Measurements from ENCODE around the gene GSG1L. TPM values are rescaled to one million over a fixed set of nuclear protein-coding genes. Genes with fewer than 3 reads are reported as not detected.

The GSG1L gene
- total RNA-seq, 1 donor from 2014 or later: not detected

DNA sequence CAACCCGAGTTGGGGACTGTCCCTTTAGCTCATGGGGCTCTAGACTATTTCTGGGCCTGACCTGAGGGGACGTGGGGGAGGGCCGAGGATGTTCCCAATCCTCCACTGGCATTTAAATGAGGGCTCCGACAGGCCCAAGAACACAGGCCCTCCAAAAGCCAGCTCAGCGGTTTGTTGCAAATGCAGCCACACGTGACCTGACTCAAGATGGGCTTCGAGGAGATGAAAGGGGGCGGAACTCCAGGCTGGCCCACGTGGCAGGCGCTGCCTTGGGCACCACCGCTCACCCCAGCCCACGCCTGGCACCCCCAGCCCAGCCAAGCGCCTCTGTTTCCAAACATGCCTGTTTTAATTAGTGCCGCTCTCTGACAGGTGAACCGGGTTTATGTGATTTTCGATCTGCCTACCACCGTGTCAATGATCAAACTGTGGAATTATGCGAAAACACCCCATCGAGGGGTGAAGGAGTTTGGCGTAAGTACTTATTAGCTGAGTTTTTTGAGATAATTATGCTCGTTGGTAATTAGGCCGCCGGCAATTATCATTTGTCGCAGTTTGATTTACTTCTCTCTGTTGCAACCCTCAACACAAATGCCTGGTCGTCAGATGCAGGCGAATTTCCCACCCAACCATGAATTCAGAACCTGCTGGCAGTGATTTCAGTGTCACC is 286.8 kb downstream of the GSG1L start:
- no peak for DNase-seq (ENCODE audit: low read depth, low spot score)

DNA sequence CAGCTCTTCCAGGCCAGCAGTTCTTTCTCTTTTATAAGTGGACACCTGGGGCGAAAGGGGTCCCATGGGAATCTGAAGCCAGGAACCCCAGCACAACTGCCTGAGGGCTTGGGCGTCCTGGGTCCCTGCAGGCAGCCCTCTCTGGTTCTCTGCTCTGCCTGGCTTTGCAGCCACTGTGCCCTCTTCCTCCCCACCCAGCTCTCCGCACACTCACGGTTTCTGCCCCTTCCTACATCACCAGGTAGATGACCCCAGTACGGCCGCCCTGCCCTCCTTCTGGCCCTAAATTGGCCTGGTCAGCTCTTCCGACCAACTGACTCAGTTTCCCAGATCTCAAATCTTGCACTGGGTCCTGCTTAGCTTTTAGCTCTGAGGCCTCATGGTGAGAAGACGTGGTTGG is 288.3 kb downstream of the GSG1L start:
- DNase-seq (ENCODE audit: low read depth, low spot score): no peak

DNA sequence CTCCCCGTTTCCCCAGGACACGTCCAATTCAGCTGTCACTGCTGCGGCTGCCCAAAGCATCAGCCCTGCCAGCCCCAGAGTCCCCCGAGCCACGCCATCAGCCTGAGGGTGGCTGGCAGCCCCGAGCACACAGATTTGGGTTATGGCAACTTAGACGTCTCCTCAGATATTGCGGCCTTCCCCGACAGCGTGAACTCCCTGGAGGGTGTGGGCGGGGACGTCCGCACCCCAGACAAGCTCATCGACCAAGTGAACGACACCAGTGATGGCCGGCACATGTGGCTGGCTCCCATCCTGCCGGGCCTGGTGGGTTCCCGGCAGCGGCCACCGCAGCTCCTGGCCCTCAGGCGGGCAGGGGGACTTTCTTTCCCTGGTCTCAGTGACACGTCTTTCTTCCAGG is 288.7 kb downstream of the GSG1L start:
- no peak for DNase-seq (ENCODE audit: low read depth, low spot score)

DNA sequence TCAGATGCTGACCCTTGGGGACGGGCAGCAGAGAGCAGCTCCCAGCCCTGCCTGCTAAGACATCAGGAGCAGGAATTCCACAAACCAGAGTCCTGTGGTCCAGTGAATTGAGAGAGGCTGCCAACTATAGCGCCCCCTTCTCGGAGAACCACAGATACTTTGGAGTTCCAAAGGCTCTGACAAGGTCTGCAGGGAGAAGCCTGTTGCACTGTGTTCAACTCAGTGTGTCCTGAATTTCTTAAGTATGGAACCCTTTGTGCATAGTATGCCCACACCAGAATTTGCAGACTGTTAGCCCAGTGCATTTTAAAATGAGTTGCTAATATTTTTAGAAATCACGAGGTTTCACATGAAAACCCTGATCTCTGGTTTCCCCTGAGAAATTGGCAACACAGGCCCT is 290.2 kb downstream of the GSG1L start:
- no peak for DNase-seq (ENCODE audit: low read depth, low spot score)

DNA sequence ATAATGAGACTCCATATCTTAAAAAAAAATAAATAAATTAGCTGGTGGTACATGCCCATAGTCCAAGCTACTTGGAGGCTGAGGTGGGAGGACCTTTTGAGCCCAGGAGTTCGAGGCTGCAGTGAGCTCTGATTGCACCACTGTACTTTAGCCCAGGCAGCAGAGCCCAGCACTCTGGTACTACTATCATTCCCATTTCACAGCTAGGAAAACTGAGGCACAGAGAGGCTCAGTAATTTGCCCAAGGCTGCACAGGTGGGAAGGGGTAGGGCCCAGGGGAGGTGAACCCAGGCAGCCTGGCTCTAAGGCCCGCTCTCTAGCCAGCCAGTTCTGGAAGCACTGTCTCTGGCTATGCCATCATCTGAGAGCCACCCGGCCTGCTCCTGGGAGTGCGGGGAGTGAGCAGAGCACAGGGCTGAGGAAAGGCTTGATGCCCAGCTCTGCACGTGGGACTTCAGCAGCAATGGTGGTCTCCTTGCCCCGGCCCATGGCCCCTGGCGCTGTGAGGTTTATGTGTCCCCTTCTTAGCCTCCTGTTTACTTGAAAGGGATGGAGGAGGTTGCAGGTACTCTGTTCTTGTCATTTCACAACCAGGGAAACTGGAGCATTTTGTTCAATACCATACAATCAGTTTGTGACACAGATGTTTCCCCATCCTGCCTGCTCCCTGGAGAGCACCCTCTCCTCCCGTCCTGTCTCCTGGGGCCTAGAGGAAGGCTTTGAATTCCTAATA is 291.3 kb downstream of the GSG1L start:
- DNase-seq (ENCODE audit: low read depth, low spot score): no peak

DNA sequence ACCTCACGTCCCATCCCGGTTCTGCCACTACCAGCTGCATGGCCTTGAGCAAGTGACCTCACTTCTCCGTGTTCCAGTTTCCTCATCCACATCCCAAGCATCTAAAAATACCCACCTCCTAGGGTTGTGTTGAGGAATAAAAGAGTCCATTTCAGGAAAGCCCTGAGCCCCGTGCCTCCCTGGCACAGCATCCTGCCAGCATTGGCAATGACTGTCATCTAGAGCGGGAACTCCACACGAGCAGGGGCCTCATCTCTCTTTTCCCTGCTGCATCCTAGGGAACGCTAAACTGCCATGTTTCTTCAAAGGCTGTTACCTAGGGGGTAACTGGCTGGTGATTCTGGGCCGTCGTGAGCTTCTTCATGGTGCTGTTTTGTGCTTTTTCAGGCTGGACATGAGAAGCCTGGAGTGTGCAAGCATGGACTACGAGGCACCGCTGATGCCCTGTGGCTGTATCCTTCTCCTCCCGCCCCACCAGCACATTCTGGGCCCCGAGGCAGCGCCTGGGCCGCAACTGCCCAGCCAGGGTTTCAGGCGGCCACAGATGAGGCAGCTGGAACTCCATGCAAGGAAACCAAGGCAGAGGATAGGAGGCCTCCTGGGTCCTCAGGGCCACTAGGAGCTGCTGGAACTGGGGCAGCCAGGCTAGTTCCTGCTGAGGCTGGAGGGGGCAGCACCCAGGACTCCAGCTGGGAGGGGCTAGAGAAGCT is 292.2 kb downstream of the GSG1L start:
- DNase-seq (ENCODE audit: low read depth, low spot score): no peak

DNA sequence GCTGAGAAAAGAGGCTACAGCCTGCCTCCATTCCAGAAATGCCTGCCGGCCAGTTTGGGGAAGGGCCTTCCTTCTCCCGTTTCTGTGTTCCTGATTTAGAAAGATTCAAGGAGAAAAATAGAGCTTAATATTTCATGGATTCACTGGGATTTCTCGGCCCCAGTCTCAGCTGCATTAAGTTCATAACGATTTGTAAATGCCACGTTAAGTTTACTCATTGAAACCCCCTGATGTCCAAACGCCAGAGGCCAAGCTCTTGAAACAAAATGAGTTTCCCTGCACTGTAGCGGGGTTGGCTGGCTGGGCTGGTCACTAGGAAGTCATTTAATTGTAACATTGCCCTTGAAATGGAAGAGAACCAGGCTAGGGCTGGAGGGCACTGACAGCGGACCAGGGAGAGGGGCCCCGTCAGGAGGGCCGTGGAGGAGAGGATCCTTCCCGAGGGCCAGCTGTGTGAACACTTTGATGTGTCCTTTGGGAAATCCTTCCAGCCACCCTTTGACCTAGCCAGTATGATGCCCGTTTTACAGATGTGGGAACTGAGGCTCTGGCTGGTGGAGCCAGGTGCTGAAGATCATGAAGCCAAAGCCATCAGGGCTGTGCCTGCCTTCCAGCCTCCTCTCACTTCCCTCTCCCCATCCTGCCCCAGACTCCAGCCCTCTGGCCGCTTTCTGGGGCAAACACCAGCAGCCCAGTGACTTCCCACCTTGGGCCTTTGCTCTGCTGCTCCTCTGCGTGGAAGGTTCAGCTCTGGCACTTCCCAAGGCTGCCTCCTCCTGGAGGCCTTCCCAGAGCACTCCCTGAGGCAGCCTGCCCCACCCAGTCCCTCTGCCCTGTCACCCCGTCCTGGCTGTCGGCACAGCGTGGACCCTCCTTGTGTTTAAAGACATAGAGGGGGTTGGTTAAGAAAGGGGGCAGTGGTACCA is 293.0 kb downstream of the GSG1L start:
- no peak for DNase-seq (ENCODE audit: low read depth, low spot score)

DNA sequence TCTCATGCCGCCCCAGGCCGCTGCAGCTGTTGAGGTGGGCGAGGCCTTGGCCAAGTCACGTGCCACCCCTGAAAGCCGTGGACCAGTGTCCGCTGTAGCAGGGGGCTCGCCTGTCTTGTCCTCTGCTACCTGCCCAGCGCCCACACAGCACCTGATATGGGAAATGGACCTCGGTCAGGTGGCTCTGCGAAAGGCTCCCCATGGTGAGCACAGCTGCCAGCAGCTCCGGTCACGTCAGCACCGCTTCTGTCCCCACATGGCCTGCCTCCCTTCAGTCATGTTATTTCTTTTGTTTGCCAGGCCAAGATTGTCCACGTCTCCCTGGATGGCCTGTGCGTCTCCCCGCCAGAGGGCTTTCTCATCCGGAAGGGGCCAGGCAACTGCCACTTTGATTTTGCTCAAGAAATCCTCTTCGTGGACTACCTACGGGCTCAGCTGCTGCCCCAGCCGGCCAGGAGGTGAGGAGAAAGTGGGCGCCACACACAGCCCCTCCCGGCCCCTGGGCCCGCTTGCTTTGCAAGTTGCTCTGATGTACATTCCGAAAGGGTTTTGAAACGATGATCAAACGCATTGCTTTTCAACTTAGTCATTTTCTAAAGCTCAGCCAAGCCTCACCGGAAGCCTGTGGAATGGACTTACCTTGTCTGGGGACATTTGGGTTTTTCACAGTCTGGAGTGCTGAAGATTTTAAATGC is 293.8 kb downstream of the GSG1L start:
- no peak for DNase-seq (ENCODE audit: low read depth, low spot score)

DNA sequence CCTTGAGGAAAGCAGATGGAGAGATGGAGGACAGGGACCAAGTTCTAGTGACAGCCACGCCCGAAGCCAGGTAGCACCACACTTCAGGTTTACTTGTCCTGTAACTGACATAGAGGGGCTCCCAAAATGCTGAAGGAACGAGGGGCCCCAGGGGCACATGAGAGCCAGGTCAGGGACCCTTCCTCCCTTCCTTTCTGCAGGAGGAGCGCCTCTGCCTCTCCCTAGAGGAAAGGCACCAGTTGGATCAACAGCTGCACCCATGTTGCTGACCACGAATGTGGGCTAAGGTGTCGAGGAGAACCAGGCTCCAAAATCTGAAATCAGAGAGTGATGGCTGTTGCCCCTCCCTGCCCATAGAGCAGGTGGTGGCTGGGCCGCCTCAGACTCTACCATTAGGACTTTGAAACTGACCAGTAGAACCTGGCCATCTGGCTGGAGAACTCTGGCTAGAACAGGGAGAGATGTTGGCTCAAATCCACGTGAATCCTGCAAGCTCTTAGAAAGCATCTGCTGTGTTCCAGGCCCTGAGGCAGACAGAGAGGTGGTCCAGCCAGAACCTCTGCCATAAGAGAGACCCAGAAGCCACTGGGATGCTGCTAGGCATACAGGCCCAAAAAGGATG is 294.8 kb downstream of the GSG1L start:
- DNase-seq (ENCODE audit: low read depth, low spot score): no peak

DNA sequence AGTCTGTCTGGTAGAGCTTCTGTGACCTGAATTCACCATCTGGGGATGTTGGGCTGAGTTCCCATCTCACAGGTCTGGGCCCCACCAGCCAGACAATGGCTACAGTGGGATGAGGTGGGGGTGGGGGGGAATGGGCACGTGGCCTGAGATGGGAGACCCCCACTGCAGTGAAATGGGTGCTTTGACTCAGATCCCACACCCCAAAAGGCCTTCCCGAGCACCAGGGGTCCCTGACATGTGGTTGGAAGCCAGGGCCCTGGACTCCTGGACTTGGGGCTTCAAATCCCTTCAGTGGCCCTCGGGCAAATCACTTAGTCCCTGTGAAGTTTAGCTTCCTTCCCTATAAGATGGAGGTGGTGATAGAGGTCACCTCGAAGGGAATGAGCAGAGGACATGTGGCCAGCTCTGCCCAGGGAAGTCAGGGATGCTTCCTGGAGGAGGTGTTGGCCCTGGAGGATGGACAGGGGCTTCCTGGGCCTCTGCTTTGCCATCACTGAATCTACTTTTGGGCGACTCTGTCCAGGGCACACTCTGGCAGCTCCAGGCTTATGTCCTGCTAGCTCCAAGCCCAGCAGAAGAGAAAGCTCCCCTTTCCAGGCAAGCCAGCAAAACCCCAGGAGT is 295.4 kb downstream of the GSG1L start:
- DNase-seq (ENCODE audit: low read depth, low spot score): no peak

DNA sequence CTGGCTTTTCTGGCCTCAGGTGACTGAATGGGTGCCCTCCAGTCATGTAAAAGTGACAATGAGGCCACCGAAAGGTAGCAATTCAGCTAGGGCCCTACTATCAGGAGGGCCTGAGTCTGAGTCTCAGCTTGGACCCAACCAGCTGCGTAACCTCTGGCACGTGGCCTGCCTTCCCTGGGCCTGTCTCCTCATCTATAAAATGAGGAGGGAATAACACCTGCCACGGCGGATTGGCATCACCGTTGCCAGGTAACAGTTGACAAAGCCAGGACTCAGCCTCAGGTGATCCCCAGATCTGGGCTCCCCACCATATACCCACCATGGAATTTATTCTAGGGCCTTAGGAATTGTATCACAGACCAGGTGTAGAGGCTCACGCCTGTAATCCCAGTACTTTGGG is 296.4 kb downstream of the GSG1L start:
- no peak for DNase-seq (ENCODE audit: low read depth, low spot score)

DNA sequence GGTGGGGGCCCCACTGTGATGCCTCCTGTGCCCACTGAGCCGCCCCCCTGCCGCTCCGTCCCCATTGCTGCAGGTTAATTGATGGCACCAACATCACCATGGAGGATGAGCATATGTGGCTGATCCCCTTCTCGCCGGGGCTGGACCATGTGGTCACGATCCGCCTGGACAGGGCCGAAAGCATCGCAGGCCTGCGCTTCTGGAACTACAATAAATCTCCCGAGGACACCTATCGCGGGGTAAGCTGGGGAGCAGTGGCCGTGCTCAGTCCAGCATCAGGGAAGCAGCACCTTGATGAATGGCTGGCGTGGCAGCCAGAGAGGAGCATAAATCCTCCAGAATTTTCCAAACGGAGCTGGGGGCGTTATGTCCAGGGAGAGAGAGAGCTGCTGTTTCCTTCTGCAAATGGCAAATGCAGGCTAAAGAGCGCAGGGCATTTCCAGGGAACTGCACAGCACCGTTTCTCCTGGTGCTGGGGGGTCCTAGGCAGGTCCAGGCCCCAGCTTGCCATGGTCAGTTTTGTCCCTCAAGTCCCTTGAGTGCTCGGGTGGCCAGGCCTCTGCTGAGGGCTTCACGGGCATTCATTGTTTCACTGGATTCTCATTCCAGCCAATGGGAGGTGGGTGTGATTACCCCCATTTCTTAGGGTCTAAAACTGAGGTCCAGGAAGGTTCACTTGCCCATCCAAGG is 297.1 kb downstream of the GSG1L start:
- no peak for DNase-seq (ENCODE audit: low read depth, low spot score)

DNA sequence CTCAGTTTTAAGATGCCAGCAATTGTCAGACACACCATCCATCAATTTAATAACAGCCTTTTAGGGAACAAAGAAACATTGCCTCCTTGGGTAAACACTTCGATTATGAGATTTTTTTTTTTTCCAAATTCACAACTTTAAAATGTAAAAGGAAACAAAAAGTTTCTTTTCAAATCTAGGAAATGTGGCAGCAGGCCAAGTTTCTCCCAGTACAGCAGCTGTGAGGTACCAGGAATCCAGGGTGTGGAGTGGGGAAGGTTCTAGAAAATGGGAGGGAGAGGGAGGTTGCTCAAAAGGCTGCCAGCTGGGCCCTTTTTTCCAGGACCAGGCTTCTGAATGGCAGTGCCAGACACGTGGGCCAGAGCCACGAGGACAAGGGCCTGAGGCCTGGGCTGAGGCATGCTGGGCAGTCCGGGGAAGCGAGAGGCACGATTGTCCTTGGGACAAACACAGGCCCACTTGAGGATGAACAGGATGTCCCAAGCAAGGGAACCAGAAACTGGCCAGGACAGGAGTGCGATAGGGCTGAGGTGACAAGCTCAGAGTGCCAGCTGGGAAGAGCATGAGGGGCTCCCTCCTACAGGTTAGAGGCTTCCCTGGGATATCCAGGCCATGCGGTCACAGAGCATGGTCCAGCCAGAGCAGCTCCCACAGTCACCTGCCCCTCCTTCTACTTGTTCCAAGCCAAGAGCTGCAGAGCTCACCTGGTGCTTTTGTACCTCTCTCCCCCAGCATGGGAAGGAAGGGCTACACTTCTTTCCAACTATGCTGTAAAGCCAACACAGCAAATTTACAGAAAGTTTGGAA is 298.4 kb downstream of the GSG1L start:
- no peak for DNase-seq (ENCODE audit: low read depth, low spot score)

DNA sequence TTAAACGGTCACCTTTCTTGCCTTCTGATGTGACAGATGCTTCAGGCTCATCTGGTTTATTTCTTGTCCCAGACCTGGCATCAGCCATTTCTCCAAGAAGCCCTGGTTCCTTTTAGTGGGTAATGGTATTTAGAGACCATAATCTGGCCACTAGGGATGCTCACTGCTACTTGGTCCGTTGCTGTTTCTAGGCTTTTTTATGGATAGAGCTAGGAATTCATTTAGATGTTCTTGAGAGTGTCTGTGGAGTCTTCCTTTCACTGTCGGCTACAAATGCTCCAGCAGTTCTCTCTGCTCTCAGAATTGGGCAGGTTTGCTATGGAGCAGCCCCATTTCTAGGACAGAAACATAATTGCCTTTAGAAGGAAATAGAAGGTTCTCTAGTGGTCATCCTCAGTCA is 299.1 kb downstream of the GSG1L start:
- no peak for DNase-seq (ENCODE audit: low read depth, low spot score)

DNA sequence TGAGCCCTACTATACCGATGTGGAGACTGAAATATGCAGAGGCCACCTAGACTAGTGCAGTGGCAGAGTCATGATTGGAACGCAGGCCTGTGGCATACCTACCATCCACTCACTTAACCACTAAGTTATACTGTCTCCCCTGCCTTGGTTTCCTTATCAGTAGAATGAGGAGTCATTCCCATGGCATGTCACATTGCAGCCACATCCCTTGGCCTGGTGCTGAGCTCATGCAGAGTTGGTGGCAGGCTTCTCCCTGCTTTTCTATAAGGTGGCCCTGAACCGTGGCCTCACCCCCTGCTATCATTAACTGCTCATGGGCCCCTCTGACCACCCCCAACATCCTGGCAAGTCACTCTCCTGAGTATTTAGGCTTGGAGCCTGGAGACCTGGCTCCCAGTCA is 301.1 kb downstream of the GSG1L start:
- no peak for DNase-seq (ENCODE audit: low read depth, low spot score)

DNA sequence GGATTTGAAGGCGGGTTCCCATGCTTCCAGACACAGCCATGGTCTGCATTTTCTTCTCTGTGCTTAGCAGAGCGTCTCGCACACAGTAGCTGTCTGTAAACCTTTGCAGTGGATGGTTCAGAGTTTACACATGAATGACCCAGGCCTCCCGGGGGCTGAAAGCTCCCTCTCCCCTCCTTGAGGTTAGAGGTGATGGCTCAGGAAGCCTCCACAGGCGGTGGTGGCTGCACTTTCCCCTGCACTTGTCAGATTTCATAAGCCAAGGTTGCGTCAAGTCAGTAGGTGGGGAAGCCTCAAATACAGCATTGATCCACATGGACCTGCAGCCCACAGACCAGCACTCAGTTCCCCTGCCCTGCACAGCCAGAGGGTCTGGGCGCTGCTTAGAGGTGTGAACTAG is 301.7 kb downstream of the GSG1L start:
- DNase-seq (ENCODE audit: low read depth, low spot score): no peak

DNA sequence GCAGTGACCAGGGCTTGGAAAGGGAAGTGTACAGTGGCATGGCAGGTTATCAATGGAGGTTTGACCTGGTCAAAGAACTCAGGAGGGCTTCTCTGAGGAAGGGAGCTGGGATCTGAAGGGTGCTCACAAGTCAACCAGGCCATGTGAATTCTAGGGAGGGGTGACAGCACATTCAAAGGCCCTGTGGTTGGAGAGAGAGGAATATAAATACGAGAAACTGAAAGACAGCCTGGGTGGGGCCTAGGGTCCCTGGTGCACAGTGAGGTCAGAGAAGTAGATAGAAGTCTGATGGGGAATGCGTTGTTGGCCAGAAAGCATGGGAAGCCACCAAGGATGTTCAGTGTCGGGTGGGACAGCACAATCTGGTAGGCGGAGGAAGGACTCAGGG is 302.7 kb downstream of the GSG1L start:
- DNase-seq (ENCODE audit: low read depth, low spot score): no peak

DNA sequence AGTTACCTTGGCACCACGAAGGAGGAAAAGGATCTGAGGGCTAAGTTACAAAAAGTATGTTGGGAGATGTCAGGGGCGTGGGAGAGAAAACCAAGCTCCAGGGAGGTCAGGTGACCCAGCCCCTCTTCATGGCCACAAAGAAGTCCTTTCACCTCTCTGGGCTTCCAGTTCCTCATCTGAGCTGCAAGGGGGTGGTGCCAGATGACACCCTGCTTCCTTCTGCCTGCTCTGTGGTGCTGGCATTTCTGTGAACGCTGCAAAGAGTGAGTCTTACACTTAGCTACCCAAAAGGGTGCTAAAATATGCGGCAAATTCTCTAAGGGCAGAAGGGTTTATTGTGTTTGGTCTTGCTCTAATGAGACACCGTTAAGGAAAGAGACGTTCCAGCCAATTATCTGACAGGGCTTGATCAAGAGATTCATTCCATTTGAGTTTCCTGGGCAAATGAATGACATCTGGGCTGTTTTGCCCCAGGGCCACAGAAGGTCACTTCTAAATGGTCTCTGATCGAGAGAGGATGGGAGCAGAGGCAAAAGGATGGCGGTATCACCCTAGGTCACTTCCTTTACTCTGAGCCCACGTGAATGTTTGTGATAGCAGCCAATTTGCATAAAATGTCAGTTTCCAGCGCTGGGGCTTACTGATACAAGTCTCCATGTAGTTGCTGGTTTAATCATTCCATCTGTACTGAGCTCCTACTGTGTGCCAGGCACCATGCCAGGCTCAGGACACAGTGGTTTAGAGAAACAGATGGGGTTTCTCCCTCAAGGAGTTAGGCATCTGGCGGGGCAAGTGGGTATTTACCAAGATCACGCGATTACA is 303.3 kb downstream of the GSG1L start:
- no peak for DNase-seq (ENCODE audit: low read depth, low spot score)

All from pulmonary artery endothelial cell (primary cell).